GM18505 (cell line): Measurements from ENCODE around the gene ZNF865.
A peak's percentile ranks its signal among the peaks of the same experiment; 100 is the strongest.

Experiments
- ATAC-seq: cut with Tn5 transposase; IDR thresholded peaks from one replicate; pipeline ENCODE4 v1.9.1; 2021; ENCODE audit not compliant: unreplicated experiment
- POLR2A ChIP-seq: IDR thresholded peaks from 4 replicates; pipeline ENCODE4 v1.6.1; 2011; ENCODE audit warnings: borderline replicate concordance; ENCODE audit not compliant: insufficient read depth, insufficient read length; ENCODE audit errors: extremely low read depth

The ZNF865 gene

DNA sequence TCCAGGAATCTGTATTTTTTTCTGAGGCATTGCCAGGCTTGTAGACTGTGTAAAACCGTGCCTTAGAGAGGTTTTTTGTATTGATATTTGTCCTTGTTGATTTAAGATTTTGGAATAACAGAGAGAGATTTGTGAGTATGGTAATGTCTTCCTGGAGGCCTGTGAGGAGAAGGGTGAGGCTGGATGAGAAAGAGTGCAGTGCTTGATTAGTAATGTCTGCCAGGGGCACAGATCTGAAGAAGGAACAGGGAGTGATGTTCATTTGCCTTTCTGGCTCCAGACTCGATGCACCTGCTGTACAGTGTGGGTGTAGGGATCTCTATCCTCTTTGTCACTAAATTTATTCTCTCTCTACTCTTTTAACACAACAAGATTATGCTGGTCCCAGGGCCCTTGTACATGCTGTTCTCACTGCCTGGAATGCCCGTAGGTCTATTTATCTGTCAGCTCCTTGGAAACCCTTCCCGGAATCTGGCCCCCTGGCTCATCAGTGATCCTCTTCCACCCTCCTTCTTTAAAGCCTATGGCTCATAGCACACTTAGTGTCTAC, 10.4 kb upstream of the ZNF865 start:
- no peak for TF ChIP-seq POLR2A
- no peak for ATAC-seq

- no peak for TF ChIP-seq POLR2A
- no peak for ATAC-seq
Measured at GRCh38 chr19:55596304-55596703, 9.1 kb upstream of the ZNF865 start.

- no peak for TF ChIP-seq POLR2A
- ATAC-seq: no peak
Measured at GRCh38 chr19:55597501-55597921, 7.9 kb upstream of the ZNF865 start.

DNA sequence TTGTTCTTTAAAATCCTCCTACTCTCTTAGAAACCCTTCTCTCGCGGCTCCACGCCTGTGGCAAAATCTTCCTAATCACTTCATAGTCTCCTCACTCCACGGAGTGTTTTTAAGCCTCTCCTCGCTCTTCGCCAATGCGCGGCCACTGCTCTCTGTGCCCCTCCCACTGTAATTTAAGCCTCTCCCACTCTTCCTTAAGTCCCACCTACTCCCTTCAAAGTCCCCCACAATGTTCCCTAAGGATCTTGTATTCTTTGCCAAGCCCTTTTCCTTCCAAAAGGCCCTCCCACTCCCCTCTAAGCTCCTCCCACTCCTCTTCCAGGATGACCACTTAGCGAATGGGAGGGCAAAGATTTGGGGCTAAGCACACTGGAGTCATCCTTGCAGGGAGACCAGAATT, 7.4 kb upstream of the ZNF865 start:
- ATAC-seq: no peak
- no peak for TF ChIP-seq POLR2A

GRCh38 chr19:55598719-55599467, 6.6 kb upstream of the ZNF865 start:
- ATAC-seq: peak; percentile 56
- TF ChIP-seq POLR2A: peak; percentile 68

GRCh38 chr19:55599468-55599841, 6.0 kb upstream of the ZNF865 start, which contains the start of gene FIZ1:
TSS of gene FIZ1 (minus strand) at chr19:55599517. CDS start at chr19:55597865, 1,652 bp downstream.
- peak; percentile 44 for ATAC-seq
- no peak for TF ChIP-seq POLR2A

DNA sequence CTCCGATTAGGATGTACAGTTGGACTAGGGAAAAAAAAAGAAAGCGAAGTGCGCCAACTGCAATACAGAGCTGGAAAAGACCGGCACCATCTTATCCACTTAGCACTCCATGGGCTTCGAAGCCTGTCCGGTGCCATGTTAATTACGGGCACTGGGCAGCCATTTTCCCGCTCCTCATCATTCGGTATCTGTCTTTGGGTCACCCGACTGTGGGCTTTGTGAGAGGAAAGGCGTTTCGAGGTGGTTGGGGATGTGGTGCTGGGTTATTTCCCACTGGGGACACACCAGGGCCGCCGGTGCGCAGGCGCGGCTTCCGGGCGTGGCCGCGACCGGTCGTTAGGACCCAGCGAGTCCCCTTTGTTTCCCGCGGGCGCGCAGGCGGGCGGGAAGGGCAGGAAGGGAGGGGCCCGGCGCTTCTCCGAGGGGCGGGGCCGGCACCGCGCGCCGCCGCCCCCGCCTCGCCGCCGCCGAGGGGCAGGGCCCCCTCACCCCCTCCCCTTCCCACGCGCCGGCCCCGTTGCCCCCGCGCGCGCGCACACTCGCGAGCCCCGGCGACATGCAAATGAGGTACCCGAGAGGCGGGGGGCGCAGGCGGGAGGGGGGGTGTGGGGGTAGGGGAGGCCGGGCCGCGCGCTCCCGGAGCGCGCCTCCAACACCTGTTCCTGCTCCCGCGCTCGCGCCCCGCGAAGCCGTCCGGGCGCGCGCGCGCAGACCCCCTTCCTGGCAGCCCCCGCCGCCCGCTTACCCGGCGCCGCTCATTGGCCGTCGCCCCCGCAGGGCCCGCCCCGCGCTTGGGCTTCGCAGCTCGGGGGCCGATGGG, 5.4 kb upstream of the ZNF865 start, which contains the start of gene ZNF524:
Gene ZNF524, plus strand, starts transcription at position 447 of the 820 bp plus-strand sequence. CDS start 1,825 bp downstream, outside the sequence.
- peak; percentile 35 for ATAC-seq
- TF ChIP-seq POLR2A: no peak

DNA sequence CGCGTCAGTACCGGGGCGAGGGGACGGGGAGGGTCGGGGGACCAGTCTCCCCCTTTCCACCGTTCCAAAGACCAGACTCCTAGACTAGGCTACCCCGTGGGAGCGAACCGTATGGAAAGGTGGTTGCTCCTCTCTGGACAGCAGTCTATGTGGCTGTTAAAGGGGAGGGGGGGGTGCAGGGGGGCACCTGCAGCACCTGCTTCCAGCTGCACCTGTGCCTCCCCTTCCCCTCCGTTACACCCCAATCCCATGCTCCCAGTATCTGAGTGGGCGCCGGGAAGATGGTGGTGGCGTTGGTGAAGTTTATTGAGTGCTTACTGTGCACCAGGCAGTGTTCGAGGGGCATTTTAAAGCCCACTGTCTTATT, 4.8 kb upstream of the ZNF865 start:
- no peak for ATAC-seq

GRCh38 chr19:55601084-55601483, 4.4 kb upstream of the ZNF865 start:
- no peak for TF ChIP-seq POLR2A
- ATAC-seq: no peak

More for the DNA sequence above, 4.8 kb upstream of the ZNF865 start:
- peak; percentile 29 for TF ChIP-seq POLR2A

DNA sequence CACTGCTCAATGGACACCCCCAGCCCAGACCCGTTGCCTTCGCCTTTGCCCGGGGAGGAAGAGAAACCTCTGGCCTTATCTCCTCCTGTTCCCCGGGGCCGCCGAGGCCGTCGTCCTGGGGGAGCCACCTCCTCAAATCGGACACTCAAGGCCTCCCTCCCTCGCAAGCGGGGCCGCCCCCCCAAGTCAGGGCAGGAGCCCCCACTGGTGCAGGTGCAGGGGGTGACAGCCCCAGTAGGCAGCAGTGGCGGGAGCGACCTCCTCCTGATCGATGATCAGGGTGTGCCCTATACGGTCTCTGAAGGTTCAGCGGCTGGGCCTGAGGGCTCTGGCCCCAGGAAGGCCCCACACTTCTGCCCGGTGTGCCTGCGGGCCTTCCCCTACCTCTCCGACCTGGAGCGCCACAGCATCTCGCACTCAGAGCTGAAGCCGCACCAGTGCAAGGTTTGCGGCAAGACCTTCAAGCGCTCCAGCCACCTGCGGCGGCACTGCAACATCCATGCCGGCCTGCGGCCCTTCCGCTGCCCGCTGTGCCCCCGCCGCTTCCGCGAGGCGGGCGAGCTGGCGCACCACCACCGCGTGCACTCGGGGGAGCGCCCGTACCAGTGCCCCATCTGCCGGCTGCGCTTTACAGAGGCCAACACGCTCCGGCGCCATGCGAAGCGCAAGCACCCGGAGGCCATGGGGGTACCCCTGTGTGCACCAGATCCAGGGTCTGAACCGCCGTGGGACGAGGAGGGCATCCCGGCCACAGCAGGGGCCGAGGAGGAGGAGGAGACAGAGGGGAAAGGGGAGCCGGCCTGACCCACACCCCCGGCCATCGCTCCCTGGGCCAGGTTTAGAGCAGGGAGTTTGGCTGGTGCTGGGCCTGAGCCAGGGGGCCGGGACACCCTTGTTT, 3.1 kb upstream of the ZNF865 start:
- TF ChIP-seq POLR2A: no peak

GRCh38 chr19:55603115-55603514, 2.3 kb upstream of the ZNF865 start:
- TF ChIP-seq POLR2A: no peak

More for the DNA sequence above, 3.1 kb upstream of the ZNF865 start:
- ATAC-seq: no peak

GRCh38 chr19:55603581-55604292, 1.7 kb upstream of the ZNF865 start:
- ATAC-seq: no peak
- TF ChIP-seq POLR2A: no peak

More at GRCh38 chr19:55603115-55603514, 2.3 kb upstream of the ZNF865 start:
- ATAC-seq: no peak
